ENCODE data around the gene SLC39A6.

SLC39A6 gene

GRCh38 chr18:36157441-36157840 is 28.3 kb upstream of the SLC39A6 start:
- TF ChIP-seq POLR2AphosphoS5 (IDR thresholded peaks at IDR 0.05; ENCODE audit: low read depth, low read length): no peak
- no peak for TF ChIP-seq POLR2A (IDR thresholded peaks at IDR 0.05; ENCODE audit: low read depth, low read length)
- no peak for TF ChIP-seq TAF1 (IDR thresholded peaks at IDR 0.05; ENCODE audit: borderline replicate concordance, low read depth, low read length)
- no peak for FAIRE-seq
- no peak for DNase-seq (ENCODE audit: insufficient read length)

- FAIRE-seq (no peak), DNase-seq (ENCODE audit: insufficient read length) (no peak)
- TF ChIP-seq TAF1 (IDR thresholded peaks at IDR 0.05; ENCODE audit: borderline replicate concordance, low read depth, low read length): no peak
- TF ChIP-seq POLR2A (IDR thresholded peaks at IDR 0.05; ENCODE audit: low read depth, low read length): no peak
- TF ChIP-seq POLR2AphosphoS5 (IDR thresholded peaks at IDR 0.05; ENCODE audit: low read depth, low read length): no peak
These were observed 27.0 kb upstream of the SLC39A6 start for GRCh38 chr18:36155851-36156757.

GRCh38 chr18:36153771-36154170 is 24.6 kb upstream of the SLC39A6 start:
- no peak for TF ChIP-seq POLR2A (IDR thresholded peaks at IDR 0.05; ENCODE audit: low read depth, low read length)
- no peak for TF ChIP-seq TAF1 (IDR thresholded peaks at IDR 0.05; ENCODE audit: borderline replicate concordance, low read depth, low read length)
- TF ChIP-seq POLR2AphosphoS5 (IDR thresholded peaks at IDR 0.05; ENCODE audit: low read depth, low read length): no peak
- FAIRE-seq (no peak), DNase-seq (ENCODE audit: insufficient read length) (no peak)

GRCh38 chr18:36153203-36153602 is 24.1 kb upstream of the SLC39A6 start:
- no peak for FAIRE-seq
- no peak for TF ChIP-seq POLR2A (IDR thresholded peaks at IDR 0.05; ENCODE audit: low read depth, low read length)
- no peak for DNase-seq (ENCODE audit: insufficient read length)

GRCh38 chr18:36152781-36153180 is 23.6 kb upstream of the SLC39A6 start:
- TF ChIP-seq POLR2A (IDR thresholded peaks at IDR 0.05; ENCODE audit: low read depth, low read length): no peak
- no peak for TF ChIP-seq TAF1 (IDR thresholded peaks at IDR 0.05; ENCODE audit: borderline replicate concordance, low read depth, low read length)
- TF ChIP-seq POLR2AphosphoS5 (IDR thresholded peaks at IDR 0.05; ENCODE audit: low read depth, low read length): no peak
- DNase-seq (ENCODE audit: insufficient read length) (no peak), FAIRE-seq (no peak)

GRCh38 chr18:36149514-36150289 is 20.6 kb upstream of the SLC39A6 start:
- peak; percentile 80 for FAIRE-seq
- no peak for DNase-seq (ENCODE audit: insufficient read length)
- TF ChIP-seq POLR2AphosphoS5 (IDR thresholded peaks at IDR 0.05; ENCODE audit: low read depth, low read length): no peak
- peak; percentile 32; the same call in 1 of the 2 replicates for TF ChIP-seq POLR2A (IDR thresholded peaks at IDR 0.05; ENCODE audit: low read depth, low read length)
- TF ChIP-seq TAF1 (IDR thresholded peaks at IDR 0.05; ENCODE audit: borderline replicate concordance, low read depth, low read length): no peak

- no peak for DNase-seq (ENCODE audit: insufficient read length)
- no peak for FAIRE-seq
- no peak for TF ChIP-seq TAF1 (IDR thresholded peaks at IDR 0.05; ENCODE audit: borderline replicate concordance, low read depth, low read length)
These were observed 14.3 kb upstream of the SLC39A6 start for GRCh38 chr18:36143391-36143790.

GRCh38 chr18:36142751-36143150 is 13.6 kb upstream of the SLC39A6 start:
- DNase-seq (ENCODE audit: insufficient read length): no peak
- no peak for TF ChIP-seq POLR2AphosphoS5 (IDR thresholded peaks at IDR 0.05; ENCODE audit: low read depth, low read length)
- TF ChIP-seq POLR2A (IDR thresholded peaks at IDR 0.05; ENCODE audit: low read depth, low read length): no peak
- no peak for TF ChIP-seq TAF1 (IDR thresholded peaks at IDR 0.05; ENCODE audit: borderline replicate concordance, low read depth, low read length)
- no peak for FAIRE-seq

- TF ChIP-seq TAF1 (IDR thresholded peaks at IDR 0.05; ENCODE audit: borderline replicate concordance, low read depth, low read length) (no peak), POLR2A (IDR thresholded peaks at IDR 0.05; ENCODE audit: low read depth, low read length) (no peak), POLR2AphosphoS5 (IDR thresholded peaks at IDR 0.05; ENCODE audit: low read depth, low read length) (no peak)
- DNase-seq (ENCODE audit: insufficient read length) (no peak), FAIRE-seq (no peak)
These were observed 12.4 kb upstream of the SLC39A6 start for GRCh38 chr18:36141576-36141975.

- no peak for FAIRE-seq
- no peak for DNase-seq (ENCODE audit: insufficient read length)
- TF ChIP-seq TAF1 (IDR thresholded peaks at IDR 0.05; ENCODE audit: borderline replicate concordance, low read depth, low read length): no peak
- no peak for TF ChIP-seq POLR2AphosphoS5 (IDR thresholded peaks at IDR 0.05; ENCODE audit: low read depth, low read length)
- no peak for TF ChIP-seq POLR2A (IDR thresholded peaks at IDR 0.05; ENCODE audit: low read depth, low read length)
These were observed 10.1 kb upstream of the SLC39A6 start for GRCh38 chr18:36139245-36139644.

GRCh38 chr18:36135264-36135663 is 6.1 kb upstream of the SLC39A6 start:
- FAIRE-seq (no peak), DNase-seq (ENCODE audit: insufficient read length) (no peak)
- TF ChIP-seq POLR2AphosphoS5 (IDR thresholded peaks at IDR 0.05; ENCODE audit: low read depth, low read length) (no peak), TAF1 (IDR thresholded peaks at IDR 0.05; ENCODE audit: borderline replicate concordance, low read depth, low read length) (no peak), POLR2A (IDR thresholded peaks at IDR 0.05; ENCODE audit: low read depth, low read length) (no peak)

GRCh38 chr18:36132756-36133155 is 3.6 kb upstream of the SLC39A6 start:
- no peak for DNase-seq (ENCODE audit: insufficient read length)
- TF ChIP-seq POLR2A (IDR thresholded peaks at IDR 0.05; ENCODE audit: low read depth, low read length) (no peak), TAF1 (IDR thresholded peaks at IDR 0.05; ENCODE audit: borderline replicate concordance, low read depth, low read length) (no peak), POLR2AphosphoS5 (IDR thresholded peaks at IDR 0.05; ENCODE audit: low read depth, low read length) (no peak)
- FAIRE-seq: no peak

Measured in GM12892 (cell line).